ENCODE measurements around the gene DDX18.

The DDX18 gene

DNA sequence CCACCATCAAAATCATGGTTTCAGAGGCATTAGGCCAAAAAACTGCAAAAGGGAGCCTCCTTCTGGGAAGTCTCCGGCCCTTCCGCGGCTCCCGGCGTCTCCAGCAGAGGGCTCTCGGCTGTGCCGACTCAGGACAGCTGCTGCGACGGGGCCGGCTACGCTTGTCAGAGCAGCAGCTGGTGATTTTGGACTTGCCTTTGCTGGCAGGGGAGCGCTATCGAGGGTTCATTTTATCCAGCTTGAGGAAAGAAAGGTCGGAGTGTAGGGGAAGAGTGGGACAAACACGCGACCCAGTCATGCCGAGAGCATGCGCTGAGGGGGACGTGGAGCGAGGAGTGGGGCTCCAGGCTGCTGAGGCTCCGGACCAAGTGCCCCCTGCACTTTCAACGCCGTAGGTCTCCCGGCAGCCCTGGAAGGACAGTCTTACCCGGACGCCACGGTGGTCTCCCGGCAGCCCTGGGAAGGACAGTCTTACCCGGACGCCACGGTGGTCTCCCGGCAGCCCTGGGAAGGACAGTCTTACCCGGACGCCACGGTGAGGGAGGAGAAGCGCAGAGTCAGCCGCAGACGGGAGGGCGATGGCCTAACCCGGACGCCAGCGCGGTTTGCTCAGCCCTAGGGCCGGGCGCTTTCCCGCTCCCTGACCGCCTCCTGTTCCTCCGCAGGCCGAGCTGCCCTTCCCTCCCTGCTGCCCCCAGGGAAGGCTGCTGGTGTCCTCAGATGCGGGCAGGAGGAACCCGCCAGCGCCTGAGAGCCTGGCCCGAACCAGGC lies 21.7 kb downstream of the DDX18 start:
- no peak for DNase-seq

DNA sequence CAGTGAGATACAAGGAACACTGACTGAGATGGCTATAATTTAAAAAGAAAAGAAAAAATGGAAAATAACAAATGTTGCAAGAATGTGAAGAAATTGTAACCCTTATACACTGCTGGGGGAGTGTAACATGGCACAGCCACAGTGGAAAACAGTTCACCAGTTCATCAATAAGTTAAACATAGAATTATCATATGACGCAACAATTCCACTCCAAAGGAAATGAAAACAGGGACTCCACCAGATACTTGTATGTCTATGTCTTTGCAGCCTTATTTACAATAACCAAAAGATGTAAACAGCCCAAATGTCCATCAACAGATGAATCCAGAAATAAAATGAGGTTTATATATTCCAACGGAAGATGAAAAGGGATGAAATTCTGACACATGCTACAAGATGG lies 30.8 kb downstream of the DDX18 start:
- DNase-seq: no peak

DNA sequence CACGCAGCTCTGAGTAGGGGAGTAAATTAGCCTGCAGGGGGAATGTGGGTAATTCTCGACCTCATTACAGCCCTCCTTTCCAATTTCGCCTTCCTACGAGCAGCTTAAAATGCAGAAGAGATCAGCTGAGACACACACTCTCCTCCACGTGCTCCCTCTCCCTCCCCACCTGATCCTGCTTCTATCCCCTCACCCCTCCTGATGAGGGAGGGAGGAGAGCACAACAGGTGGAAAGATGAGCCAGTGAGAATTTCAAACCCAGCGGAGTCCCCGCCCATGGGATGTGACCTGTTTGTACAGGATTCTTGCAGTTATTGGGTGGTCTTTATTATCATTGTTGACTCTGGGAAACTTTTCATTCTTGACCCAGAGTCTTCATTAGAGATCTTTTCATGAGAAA lies 35.5 kb downstream of the DDX18 start:
- no peak for DNase-seq

DNA sequence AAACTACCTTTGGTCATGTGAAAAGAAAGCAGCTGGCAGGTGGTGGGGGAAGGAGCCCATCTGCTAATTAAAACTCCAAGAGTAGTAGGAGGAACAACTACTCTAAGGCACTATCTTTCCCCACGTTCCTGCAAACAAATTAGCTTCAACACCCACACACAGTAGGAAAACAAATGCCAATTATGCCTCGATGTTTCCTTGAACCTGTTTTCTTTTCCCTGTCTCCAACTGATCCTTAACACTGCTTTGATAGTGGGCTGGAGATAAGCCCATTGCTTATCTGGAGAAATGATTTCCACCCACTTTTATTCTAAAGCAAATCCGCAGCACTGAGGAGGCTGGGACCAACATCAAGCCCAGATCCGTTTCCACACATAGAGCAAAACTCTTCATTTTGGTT lies 36.0 kb downstream of the DDX18 start:
- DNase-seq: no peak

DNA sequence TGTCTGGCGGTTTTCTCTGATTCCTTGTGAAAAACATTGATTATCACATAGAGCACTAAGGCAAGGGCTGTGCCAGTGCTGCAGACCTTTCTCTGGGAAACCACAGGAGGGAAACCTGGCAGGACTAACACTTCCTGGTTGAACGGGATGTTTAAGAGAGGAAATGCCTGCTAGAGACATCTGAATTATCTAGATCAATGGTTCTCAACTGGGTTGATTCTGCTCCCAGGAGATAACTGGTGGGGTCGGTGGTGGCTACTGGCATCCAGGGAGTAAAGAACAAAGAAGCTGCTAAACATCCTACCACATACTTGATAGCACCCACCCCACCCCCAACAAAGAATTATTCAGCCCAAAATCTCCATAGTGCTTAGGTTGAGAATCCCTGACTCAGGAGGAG lies 37.5 kb downstream of the DDX18 start:
- DNase-seq: no peak

DNA sequence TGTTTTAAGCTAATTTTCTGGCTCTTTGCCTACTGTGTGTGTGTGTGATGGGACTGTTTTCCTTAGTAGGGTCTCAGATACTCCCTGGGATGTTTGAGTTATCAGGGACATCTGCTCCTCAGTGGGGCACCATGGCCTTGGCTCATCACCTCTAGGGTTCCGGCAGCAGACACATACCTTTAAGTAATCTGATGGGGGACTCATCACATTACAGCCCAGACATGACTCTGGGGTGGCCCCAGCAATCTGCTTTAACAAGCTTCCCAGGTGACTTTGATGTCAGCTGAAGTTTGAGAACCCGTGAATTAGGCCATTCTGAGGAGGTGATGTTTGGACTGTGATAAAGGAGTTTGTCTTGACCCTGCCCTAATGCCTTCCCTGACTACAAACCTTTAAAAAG lies 38.8 kb downstream of the DDX18 start:
- no peak for DNase-seq

DNA sequence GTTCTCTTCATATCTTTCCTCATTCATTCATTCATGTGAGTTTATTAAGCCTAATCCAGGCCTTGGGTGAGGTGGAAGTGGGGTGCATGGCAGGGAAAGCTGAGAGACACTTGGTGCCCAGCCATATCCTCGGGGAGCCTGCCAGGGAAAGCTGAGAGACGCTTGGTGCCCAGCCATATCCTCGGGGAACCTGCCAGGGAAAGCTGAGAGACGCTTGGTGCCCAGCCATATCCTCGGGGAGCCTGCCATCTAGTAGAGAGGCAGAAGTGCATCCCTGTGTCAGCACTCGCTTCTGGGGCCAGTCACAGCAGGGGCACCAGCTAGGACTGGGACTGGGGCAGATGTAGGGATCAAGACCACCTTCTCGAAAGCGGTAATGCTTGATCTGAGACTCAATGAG lies 39.4 kb downstream of the DDX18 start:
- no peak for DNase-seq

DNA sequence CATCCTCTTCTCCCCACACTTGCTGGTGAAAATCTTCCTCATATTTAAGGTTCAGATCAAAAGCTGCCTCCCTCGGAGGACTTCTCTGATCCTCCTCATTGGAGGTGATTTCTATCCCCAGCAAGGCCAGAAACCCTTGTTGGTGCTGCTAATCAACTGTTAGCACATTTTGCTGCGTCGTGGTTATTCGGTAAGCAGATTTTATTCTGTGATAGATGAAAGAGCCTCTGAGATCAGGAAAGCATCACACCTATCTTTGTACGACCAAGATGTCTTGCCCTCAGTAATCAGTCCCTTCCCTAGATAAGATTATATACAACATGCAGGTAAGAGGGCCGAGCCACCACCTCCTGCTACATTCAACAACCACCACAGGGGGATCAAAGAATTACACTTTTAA lies 40.1 kb downstream of the DDX18 start:
- no peak for DNase-seq

DNA sequence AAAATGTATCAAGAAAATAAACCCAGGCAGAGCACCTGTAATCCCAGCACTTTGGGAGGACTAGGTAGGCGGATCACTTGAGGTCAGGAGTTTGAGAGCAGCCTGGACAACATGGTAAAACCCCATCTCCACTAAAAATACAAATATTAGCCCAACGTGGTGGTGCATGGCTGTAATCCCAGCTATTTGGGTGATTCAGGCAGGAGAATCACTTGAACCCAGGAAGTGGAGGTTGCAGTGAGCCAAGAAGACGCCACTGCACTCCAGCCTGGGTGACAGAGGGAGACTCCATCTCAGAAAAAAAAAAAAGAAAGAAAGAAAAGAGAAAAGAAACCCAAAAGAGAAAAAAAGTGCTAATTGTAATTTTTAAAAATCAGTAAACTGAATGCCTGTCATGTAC lies 41.4 kb downstream of the DDX18 start:
- no peak for DNase-seq

DNA sequence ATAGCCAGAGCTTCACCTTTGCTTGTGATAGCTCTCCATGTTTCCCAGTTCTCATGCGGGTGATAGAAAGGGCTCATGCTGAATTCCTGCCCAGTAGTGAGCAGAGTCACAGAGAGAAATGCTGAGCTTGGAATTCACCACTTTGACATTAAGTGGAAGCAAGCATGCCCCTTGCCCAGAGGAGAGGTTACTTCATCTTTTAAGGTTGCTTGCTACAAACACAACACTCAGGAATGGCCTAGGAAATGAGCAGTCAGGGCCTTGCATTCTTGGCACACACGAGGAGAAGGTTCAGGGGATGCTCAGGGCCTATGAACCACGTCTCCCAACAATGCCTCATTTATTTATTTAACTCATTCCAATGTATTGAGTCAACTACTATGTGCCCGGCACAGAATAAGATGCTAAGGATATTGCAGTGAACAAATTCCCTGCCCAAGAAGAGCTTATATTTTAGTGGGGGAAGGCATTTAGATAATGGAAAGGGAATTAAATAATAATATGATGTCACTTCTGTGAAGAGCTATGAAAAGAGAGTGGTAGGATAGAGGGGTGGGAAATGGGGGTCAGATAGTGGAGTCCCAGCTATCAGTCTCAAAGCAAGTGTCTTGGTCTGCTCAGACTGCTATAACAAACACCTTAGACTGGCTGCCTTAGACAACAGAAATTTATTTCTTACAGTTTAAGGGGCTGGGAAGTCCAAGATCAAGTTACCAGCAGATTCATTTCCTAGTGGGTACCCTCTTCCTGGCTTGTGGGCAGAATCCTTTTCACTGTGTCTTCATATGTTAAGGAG lies 42.1 kb downstream of the DDX18 start:
- DNase-seq: no peak

DNA sequence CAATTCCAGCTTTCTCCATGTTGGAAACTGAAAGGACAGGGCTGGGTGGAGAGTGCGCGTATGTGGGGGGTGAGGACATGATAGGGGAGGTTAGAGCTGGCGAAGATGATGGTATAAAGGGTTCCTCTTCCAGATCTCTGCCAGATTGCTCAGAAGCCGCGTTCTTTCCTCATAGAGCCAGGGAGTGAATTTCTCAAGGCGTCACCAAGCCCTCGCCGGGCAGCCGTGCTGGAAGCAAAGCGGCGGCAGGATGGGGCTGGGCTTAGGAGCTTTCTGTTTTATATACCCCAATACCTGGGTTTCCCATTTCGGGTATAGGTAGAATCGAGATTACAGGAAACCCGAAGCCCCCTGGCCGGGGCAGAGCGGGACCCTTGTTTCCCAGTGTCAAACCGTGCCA lies 43.8 kb downstream of the DDX18 start:
- no peak for DNase-seq

DNA sequence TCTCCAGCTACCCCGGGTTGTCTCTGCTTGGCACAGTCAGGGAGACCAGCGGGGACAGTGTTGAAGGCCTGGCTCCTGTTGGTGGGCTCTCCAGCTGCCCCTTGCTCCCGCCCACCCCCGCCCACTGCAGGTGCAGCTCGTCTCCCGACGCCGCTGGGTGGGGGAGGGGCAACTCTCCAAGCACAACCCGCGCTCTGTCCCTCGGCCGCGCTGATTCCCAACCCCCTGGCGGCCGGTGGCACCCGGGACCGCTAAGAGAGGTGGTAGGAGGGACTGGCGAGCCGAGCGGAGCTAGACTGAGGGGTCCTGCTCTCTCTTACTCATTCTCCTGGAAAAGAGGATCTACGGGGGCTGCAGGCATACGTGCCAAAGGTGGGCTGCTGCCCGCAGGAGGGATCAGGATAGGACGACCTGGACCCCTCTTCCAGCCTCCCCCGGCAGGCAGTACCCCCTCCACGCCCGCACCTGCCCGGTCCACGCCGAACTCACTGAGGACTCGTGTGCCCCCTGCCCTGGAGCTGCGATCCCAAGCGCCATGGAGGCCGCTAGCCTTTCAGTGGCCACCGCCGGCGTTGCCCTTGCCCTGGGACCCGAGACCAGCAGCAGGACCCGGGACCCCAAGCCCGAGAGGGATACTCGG lies 44.5 kb downstream of the DDX18 start:
- DNase-seq: no peak

DNA sequence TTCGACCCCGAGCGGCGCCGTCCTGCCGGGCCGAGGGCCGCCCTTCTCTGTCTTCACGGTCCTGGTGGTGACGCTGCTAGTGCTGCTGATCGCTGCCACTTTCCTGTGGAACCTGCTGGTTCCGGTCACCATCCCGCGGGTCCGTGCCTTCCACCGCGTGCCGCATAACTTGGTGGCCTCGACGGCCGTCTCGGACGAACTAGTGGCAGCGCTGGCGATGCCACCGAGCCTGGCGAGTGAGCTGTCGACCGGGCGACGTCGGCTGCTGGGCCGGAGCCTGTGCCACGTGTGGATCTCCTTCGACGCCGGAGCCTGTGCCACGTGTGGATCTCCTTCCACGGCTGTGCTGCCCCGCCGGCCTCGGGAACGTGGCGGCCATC lies 45.0 kb downstream of the DDX18 start:
- DNase-seq: no peak

DNA sequence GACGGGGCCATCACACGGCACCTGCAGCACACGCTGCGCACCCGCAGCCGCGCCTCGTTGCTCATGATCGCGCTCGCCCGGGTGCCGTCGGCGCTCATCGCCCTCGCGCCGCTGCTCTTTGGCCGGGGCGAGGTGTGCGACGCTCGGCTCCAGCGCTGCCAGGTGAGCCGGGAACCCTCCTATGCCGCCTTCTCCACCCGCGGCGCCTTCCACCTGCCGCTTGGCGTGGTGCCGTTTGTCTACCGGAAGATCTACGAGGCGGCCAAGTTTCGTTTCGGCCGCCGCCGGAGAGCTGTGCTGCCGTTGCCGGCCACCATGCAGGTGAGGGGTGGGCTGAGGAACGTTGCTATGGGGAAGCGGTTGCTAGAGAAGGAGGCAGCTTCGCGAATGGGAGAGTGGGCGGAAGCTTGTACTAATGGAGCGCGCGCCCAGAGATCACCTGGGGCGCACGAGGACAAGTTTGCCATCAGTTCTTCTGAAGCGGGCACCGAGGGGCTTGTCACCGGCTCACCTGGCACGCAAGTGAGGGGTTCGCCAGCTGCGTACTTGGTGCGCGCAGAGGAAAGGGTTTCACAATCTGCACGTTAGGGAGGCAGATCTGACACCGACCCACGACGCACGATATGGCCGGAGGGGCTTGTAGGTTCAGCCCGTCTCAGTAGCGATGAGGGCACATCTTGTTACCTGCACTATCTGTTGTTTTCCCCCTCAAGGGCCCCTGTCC lies 45.6 kb downstream of the DDX18 start:
- DNase-seq: no peak

DNA sequence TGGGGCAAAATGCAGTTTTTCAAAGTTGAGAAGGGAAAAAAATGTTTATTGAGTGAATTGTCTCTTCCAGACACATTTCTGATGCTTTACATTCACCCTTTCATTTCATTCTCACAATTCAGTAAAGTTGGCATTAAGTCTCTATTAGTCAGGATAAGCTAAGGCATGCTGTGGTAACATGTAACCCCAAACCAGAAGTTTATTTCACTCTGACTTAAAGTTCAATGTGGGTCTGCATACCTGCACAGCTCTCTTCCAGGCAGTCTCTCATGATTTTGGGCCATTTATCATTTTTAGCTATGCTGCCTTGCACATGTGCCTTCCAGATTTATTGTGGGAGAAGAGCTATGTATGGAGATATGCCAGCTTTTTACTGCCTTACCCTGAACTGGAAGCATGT lies 48.0 kb downstream of the DDX18 start:
- no peak for DNase-seq

DNA sequence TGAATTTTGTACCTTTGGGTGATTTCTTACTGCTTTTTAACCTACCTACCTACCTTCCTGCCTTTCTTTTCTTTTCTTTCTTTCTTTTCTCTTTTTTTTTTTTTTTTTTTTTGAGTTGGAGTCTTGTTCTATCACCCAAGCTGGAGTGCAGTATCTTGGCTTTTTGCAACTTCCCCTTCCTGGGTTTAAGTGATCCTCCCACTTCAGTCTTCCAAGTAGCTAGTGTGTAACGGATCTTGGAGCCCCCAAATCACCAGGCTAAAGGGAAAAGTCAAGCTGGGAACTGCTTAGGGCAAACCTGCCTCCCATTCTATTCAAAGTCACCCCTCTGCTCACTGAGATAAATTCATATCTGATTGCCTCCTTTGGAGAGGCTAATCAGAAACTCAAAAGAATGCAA lies 61.3 kb downstream of the DDX18 start:
- no peak for DNase-seq

DNA sequence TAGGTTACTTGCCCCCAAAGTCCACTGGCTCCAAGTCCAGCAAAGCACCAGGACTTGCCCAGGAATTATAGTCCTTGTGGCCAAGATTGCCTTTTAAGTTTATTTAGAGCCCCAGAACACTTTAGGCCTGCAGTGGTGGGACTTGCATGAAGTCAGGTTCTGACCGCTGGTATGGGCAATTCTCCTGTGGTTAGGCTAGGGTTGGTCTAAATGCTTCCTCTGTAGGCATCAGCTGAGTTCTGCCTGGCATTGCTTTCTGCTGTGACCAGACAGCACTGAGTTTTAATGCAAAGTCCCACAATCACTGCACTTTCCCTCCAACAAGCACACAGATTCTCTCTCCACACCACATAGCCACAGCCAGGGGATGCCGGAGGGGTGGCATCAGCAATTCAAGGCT lies 64.5 kb downstream of the DDX18 start:
- no peak for DNase-seq

Measured in NCI-H748 treated with DMSO at 0.1 percent for 48 hours (cell line).